ENCODE results near the gene IQSEC3. TPM values are rescaled to one million over a fixed set of nuclear protein-coding genes. Genes with fewer than 3 reads are reported as not detected.
A peak's percentile ranks its signal among the peaks of the same experiment; 100 is the strongest.

IQSEC3 gene
- total RNA-seq, 1 experiment from 2014 or later, result 0.55 TPM

- H3K18ac ChIP-seq (ENCODE audit: insufficient read length, low read depth, low read length), result no peak overlapping the region
- peaks cover 6% of the 10 kb centered on the region; the same call in 1 of the 2 replicates for H3K4me1 ChIP-seq (ENCODE audit: insufficient read depth, low read length)
- H2BK120ac ChIP-seq (ENCODE audit: low read depth, low read length, poor library complexity, severe bottlenecking), result no peak overlapping the region
- DNase-seq, result no peak
- WGBS (ENCODE audit: extremely low coverage, insufficient read length, low lambda C conversion rate), result no CpG with 5 or more reads among the region's 3 CpGs
- no peak overlapping the region for H3K56ac ChIP-seq (ENCODE audit: insufficient read length, low read depth, low read length)
- no peak overlapping the region for H2BK12ac ChIP-seq (ENCODE audit: insufficient read length, low read depth, low read length)
- TF ChIP-seq CTCF (conservative IDR thresholded peaks at IDR 0.05), result no peak
- H4K5ac ChIP-seq (ENCODE audit: insufficient read length, low read depth, low read length), result no peak overlapping the region
- no peak overlapping the region for H3K9ac ChIP-seq (ENCODE audit: extremely low read depth, insufficient read length, low read length)
- H3K79me1 ChIP-seq (ENCODE audit: insufficient read depth, low read depth, low read length, poor library complexity, severe bottlenecking), result no peaks in the 10 kb centered on the region
- Mint-ChIP-seq H3K4me1 (peaks cover 46 to 49% of the 10 kb centered on the region in 2 experiments), H3K36me3 (ENCODE audit: insufficient read depth in 1 of 3, low read depth in 3 of 3) (no peaks in the 10 kb centered on the region), H3K27ac (peak overlapping the region; percentile 37 to 96 (median 94); a peak in 6 of 7 replicates), H3K27me3 (ENCODE audit: low read depth) (no peaks in the 10 kb centered on the region), H3K4me3 (peak overlapping the region in 1 of 2 experiments; percentile 22; a peak in 2 of 5 replicates), H3K9me3 (no peaks in the 10 kb centered on the region)
- no peaks in the 10 kb centered on the region for H3K23me2 ChIP-seq (ENCODE audit: insufficient read length, low read depth, low read length, poor library complexity, severe bottlenecking)
- no peaks in the 10 kb centered on the region for H4K20me1 ChIP-seq (ENCODE audit: control insufficient read depth, insufficient read depth, insufficient read length)
- H3K79me2 ChIP-seq (ENCODE audit: insufficient read depth, low read length), result no peaks in the 10 kb centered on the region
- no peaks in the 10 kb centered on the region for H3K9me3 ChIP-seq (ENCODE audit: control insufficient read depth, low read depth, low read length)
- peak overlapping the region; percentile 57 for H3K27ac ChIP-seq (ENCODE audit: insufficient read length, low read depth, low read length)
- H2BK5ac ChIP-seq (ENCODE audit: insufficient read length, low read length), result no peak overlapping the region
- no peak overlapping the region for H3K14ac ChIP-seq (ENCODE audit: insufficient read depth, low read length)
- H2AK5ac ChIP-seq (ENCODE audit: insufficient read length, low read length), result no peak overlapping the region
- no peak overlapping the region for H2BK20ac ChIP-seq (ENCODE audit: low read depth, low read length, poor library complexity, severe bottlenecking)
- peak overlapping the region; percentile 92 for H2AFZ ChIP-seq (ENCODE audit: low read length)
- H3K27me3 ChIP-seq (ENCODE audit: insufficient read depth, low read length), result no peaks in the 10 kb centered on the region
- H3K4me2 ChIP-seq (ENCODE audit: insufficient read depth, insufficient read length, low read length), result no peak overlapping the region
- H3K4ac ChIP-seq (ENCODE audit: low read depth, low read length), result no peak overlapping the region
- H4K8ac ChIP-seq (replicated peaks; ENCODE audit: insufficient read length, low read depth, low read length), result no peak overlapping the region
- H2BK15ac ChIP-seq (ENCODE audit: low read depth, low read length), result no peak overlapping the region
- no peak overlapping the region for H3K23ac ChIP-seq (ENCODE audit: insufficient read length, low read depth, low read length)
- H4K91ac ChIP-seq (ENCODE audit: insufficient read length, low read depth, low read length), result no peak overlapping the region
- H3T11ph ChIP-seq (ENCODE audit: low read length), result no peak overlapping the region
Measured at GRCh38 chr12:109872-110271, 43.3 kb downstream of the IQSEC3 start.

Data from H9 (cell line).